Measurements from ENCODE around the gene ECD. TPM values are rescaled to one million over a fixed set of nuclear protein-coding genes. Genes with fewer than 3 reads are reported as not detected.

The ECD gene
- polyA plus RNA-seq, 1 of the 3 experiments (the other 2 are of a cell fraction) = 21.4 TPM

- H3K4me1 ChIP-seq (ENCODE audit: control insufficient read depth in 1 of 2, insufficient read depth in 2 of 2, low read depth in 1 of 2, low read length in 1 of 2) = no peaks in the 10 kb centered on the region
These were observed 37.3 kb upstream of the ECD start for GRCh38 chr10:73205081-73205480.

More at GRCh38 chr10:73205081-73205480, 37.3 kb upstream of the ECD start:
- 89% methylated on average over 3 of the region's 3 CpGs for WGBS (ENCODE audit: low lambda C conversion rate)
- Histone ChIP-seq H3K27me3 (ENCODE audit: insufficient read depth) (no peaks in the 10 kb centered on the region), H3K36me3 (replicated peaks in 1 of 2; ENCODE audit: control insufficient read depth in 1 of 2, insufficient read depth in 2 of 2, low read length in 1 of 2) (peaks cover 7 to 13% of the 10 kb centered on the region in 2 experiments), H3K4me3 (ENCODE audit: low read depth in 2 of 2, low read length in 1 of 2) (no peak overlapping the region), H3K9me3 (no peaks in the 10 kb centered on the region), H4K20me1 (ENCODE audit: insufficient read depth) (no peaks in the 10 kb centered on the region), H2AFZ (ENCODE audit: low read depth) (no peak overlapping the region), H3K27ac (ENCODE audit: low read depth in 2 of 2, low read length in 1 of 2) (no peak overlapping the region), H3K9me2 (no peaks in the 10 kb centered on the region), H3K4me2 (no peak overlapping the region), H3K9ac (no peak overlapping the region), H3K79me2 (ENCODE audit: insufficient read depth) (no peaks in the 10 kb centered on the region), H3F3A (replicated peaks; ENCODE audit: insufficient read depth) (no peaks in the 10 kb centered on the region)
- TF ChIP-seq RCOR1 (IDR thresholded peaks at IDR 0.05; ENCODE audit: low read length) (no peak), TEAD4 (IDR thresholded peaks at IDR 0.05; ENCODE audit: borderline replicate concordance, insufficient read depth) (no peak), EZH2phosphoT487 (IDR thresholded peaks at IDR 0.05; ENCODE audit: borderline replicate concordance, low read depth) (no peak), FOXM1 (IDR thresholded peaks at IDR 0.05; ENCODE audit: low read depth) (no peak), NRF1 (IDR thresholded peaks at IDR 0.05; ENCODE audit: low read depth, low read length) (no peak), SMC3 (IDR thresholded peaks at IDR 0.05; ENCODE audit: low read depth, low read length) (no peak), USF1 (IDR thresholded peaks at IDR 0.05; ENCODE audit: borderline replicate concordance, low read depth) (no peak), MEF2A (IDR thresholded peaks at IDR 0.05; ENCODE audit: borderline replicate concordance, low read depth) (no peak), SIN3A (IDR thresholded peaks at IDR 0.05; ENCODE audit: borderline replicate concordance, low read depth, low read length) (no peak), FOSL2 (IDR thresholded peaks at IDR 0.05; ENCODE audit: borderline replicate concordance, low read depth) (no peak), CTCF (IDR thresholded peaks at IDR 0.05) (no peak), PBX3 (IDR thresholded peaks at IDR 0.05) (no peak), ZBTB33 (IDR thresholded peaks at IDR 0.05; ENCODE audit: borderline replicate concordance, low read depth) (no peak), FOXJ3 (CRISPR knock-in tag; IDR thresholded peaks at IDR 0.05) (no peak), TAF1 (IDR thresholded peaks at IDR 0.05; ENCODE audit: borderline replicate concordance, low read depth, low read length) (no peak), JUND (IDR thresholded peaks at IDR 0.05) (no peak), REST (IDR thresholded peaks at IDR 0.05; ENCODE audit: low read depth, low read length) (no peak), RFX5 (IDR thresholded peaks at IDR 0.05; ENCODE audit: low read length) (no peak)
- CTCF ChIA-PET = interaction anchor here (1.2 kb wide), 1 partner anchor 14 kb away, joined by 4 read pairs; no protein-coding TSS in a partner anchor
- POLR2A ChIA-PET = no interaction called here
- no peak for DNase-seq
